Lower leg skin (tissue), 4 donors: Measurements from ENCODE around the gene TCEANC2. TPM values are rescaled to one million over a fixed set of nuclear protein-coding genes. Genes with fewer than 3 reads are reported as not detected.
"Not testable (repeated sequence)": the region's sequence is repeated elsewhere in the genome, so short reads cannot be mapped to it uniquely, and the experiment has no call there.

Experiments
- DNase-seq, 2 donors: peaks; one replicate each; pipeline ENCODE4 v3.0.0-alpha.2; 2019; ENCODE audit warnings: low spot score in 2 of 2
- H3K4me3 ChIP-seq: fragments of 200-600 bp; sonication (generic); 2 replicates; pipeline ENCODE4 v1.5.1; 2017; ENCODE audit warnings: mild to moderate bottlenecking, low read depth; ENCODE audit not compliant: poor library complexity, severe bottlenecking
- POLR2A ChIP-seq, 2 donors: fragments of 450-650 bp; IDR thresholded peaks; one replicate each; pipeline ENCODE4 v1.6.1; 2016 to 2017; ENCODE audit warnings: antibody characterized with exemption in 2 of 2, mild to moderate bottlenecking in 1 of 2, moderate library complexity in 1 of 2
- WGBS, 2 donors: methylation state at CpG; one replicate each; pipeline ENCODE4 v1.1.5; 2018; 5-methylcytosine and 5-hydroxymethylcytosine counted together
- intact Hi-C: fragments of 100-400 bp; cut with DNase I; formaldehyde crosslinking; loops from one replicate; pipeline ENCODE4 v1.15.0; 2023; ENCODE audit warnings: low total_unique reads
- total RNA-seq, 4 donors: library from RNA; depleted of rRNA; stranded (reverse); fragments of >200 nt; gene quantifications; one replicate each; pipeline ENCODE4 v1.1.0, GENCODE V29; 2016
- TF ChIP-seq, protein P1 (sequence below), 3 donors: fragments of 450-650 bp; IDR thresholded peaks; one replicate each; pipeline ENCODE4 v1.5.1; 2016; ENCODE audit warnings: antibody characterized with exemption in 3 of 3, mild to moderate bottlenecking in 3 of 3, moderate library complexity in 2 of 3

The TCEANC2 gene
- total RNA-seq, 4 donors from 2014 or later = 3.1 to 4.3 (median 3.8) TPM

DNA sequence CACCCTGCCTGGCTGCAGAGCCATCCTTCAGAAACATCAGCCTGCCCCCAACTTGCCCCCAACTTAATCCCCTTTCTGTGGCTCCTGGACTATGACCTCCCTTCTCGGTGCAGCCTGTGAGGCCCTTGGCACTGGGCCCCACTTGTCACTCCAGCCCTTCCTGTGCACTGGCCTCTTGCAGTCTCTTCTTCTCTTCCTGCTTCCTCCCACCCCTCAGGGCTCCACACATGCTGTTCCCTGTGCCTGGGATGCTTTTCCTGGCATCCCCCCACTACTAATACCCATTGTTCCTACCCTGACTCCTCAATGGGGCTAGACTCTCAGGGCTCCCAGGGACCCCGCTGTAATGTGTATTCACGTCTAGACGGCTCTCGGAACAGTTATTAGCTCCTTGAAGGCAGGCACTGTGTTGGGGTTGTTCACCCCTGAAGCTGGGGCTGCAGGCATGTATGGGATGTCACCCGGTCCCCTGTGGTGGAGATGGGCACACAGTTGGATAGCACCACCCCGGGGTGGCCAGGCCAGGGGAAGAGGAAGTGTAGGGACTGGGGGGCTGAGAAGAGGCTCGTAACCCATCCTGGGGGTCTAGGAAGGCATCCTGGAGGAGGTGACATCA is 39.9 kb upstream of the TCEANC2 start:
- intact Hi-C loops = no loop called here
- WGBS, 2 donors = 85 to 89% methylated on average over 8 of the region's 8 CpGs
- DNase-seq = no peak
- H3K4me3 ChIP-seq = no peak overlapping the region
- TF ChIP-seq, protein P1, sequence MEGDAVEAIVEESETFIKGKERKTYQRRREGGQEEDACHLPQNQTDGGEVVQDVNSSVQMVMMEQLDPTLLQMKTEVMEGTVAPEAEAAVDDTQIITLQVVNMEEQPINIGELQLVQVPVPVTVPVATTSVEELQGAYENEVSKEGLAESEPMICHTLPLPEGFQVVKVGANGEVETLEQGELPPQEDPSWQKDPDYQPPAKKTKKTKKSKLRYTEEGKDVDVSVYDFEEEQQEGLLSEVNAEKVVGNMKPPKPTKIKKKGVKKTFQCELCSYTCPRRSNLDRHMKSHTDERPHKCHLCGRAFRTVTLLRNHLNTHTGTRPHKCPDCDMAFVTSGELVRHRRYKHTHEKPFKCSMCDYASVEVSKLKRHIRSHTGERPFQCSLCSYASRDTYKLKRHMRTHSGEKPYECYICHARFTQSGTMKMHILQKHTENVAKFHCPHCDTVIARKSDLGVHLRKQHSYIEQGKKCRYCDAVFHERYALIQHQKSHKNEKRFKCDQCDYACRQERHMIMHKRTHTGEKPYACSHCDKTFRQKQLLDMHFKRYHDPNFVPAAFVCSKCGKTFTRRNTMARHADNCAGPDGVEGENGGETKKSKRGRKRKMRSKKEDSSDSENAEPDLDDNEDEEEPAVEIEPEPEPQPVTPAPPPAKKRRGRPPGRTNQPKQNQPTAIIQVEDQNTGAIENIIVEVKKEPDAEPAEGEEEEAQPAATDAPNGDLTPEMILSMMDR (IDR thresholded peaks at IDR 0.05) = no peak
- no peak for TF ChIP-seq POLR2A (IDR thresholded peaks at IDR 0.05)

DNA sequence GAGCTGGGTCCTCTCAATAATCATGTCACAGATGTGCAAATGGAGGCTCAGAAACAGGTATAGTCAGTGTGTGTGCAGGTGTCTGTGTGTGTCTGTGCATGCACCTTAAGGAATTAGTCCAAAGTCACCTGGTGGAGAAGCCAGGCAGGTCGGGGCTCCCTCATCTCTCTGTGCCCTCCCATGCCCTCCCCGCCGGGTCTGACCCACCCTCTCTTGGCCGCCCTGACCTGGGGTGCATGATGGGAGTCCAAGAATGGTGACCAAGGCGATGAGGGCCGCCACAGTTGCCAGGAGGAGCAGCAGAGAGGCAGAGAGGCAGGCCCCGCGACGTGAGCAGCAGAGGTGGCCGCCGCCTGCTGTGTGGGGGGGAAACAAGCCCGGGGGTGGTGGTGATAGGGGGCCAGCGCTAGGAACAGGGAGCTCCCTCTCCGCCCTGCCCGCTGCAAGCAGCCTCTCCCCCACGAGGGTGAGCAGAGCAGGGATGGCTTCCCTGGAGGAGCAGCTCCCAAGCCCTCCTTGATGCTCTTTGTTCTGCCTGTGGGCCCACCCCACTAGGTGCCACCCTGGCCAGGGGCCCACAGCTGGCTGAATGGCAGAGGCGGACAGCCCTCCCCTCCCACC is 39.3 kb upstream of the TCEANC2 start:
- DNase-seq = no peak
- no peak for TF ChIP-seq POLR2A (IDR thresholded peaks at IDR 0.05)
- TF ChIP-seq, protein P1 (IDR thresholded peaks at IDR 0.05) = no peak
- WGBS, 2 donors = 46 to 56% methylated on average over 13 to 16 of the region's 17 CpGs
- intact Hi-C loops = no loop called here
- no peak overlapping the region for H3K4me3 ChIP-seq

DNA sequence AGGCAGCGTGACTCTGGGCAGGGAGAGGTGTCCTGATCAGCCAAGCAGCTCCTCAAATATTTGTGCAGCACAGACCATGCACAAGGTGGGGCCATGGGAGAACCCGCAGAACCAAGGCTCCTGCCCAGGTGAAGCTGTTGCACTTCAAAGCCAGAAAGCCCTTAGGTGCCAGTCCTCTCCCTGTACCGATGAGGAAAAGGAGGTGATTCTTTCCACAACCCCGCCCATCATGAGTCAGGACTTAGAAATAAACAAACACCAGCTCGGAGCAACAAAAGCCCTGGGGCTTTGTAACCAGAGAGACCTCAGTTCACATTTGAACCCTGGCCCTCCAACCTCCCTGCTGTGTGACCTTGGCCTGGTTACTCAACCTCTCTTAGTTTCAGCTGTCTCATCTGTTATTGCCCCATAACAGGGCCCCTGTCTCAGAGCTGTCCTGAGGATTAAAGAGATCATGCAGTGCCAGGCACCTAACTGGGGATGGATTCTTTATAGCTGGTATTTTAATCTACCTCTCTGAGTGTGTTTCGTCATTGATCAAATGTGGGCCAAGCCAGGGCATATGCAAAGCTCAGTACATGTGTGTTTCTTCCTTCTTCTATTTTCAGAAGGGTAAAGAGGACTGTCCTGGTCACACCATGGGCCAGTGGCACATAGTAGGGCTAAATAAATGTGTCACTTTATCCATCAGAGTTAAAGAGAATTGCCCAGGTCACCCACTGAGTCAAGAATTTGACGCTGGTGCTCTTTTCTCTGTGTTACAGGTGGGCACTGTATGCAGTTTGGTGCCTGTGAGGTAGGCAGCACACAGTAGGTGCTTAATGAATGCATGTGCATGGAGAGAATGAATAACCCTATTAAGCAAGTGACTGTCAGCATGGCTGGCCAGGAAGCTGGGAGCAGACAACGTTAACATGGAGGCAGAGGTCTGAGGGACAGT is 36.8 kb upstream of the TCEANC2 start:
- no peak for TF ChIP-seq POLR2A (IDR thresholded peaks at IDR 0.05)
- TF ChIP-seq, protein P1 (IDR thresholded peaks at IDR 0.05) = no peak
- intact Hi-C loops = no loop called here
- 49 to 55% methylated on average over 8 of the region's 8 CpGs for WGBS, 2 donors
- H3K4me3 ChIP-seq = no peak overlapping the region
- DNase-seq = peak in 1 of 2 donors; percentile 68

DNA sequence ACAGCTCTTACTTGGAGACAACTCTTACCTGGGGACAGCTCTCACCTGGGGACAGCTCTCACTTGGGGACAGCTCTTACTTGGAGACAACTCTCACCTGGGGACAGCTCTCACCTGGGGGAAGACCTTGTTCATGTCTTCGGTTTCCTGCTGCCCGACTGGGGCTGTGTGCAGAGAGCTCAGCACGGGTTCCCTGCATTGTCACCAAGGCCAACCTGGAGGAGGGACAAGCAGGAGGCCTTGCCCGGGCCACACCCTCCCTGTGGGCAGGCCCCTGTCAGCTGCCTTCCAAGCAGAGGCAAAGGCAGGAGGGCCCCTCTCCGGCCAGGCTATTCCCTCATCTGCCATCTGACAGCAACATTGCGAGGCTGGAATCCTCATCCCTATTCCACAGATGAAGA is 35.4 kb upstream of the TCEANC2 start, which contains the start of gene LDLRAD1:
Gene LDLRAD1 (minus strand): TSS at position 208 of the 400 bp plus-strand sequence. CDS start 74 bp downstream, at position 134.
- WGBS, 2 donors = 41 to 43% methylated on average over 4 to 5 of the region's 6 CpGs
- TF ChIP-seq, protein P1 (IDR thresholded peaks at IDR 0.05) = no peak
- no peak for TF ChIP-seq POLR2A (IDR thresholded peaks at IDR 0.05)
- no peak for DNase-seq
- no peak within 1 kb of the TSS for H3K4me3 ChIP-seq
- intact Hi-C loops = no loop called here

GRCh38 chr1:54018635-54019034 is 34.8 kb upstream of the TCEANC2 start:
- no peak overlapping the region for H3K4me3 ChIP-seq
- DNase-seq = no peak
- TF ChIP-seq POLR2A (IDR thresholded peaks at IDR 0.05) = no peak
- TF ChIP-seq, protein P1 (IDR thresholded peaks at IDR 0.05) = no peak
- intact Hi-C loops = no loop called here
- WGBS, 2 donors = 68 to 80% methylated on average over 5 of the region's 5 CpGs

- 78 to 88% methylated on average over 10 of the region's 10 CpGs for WGBS, 2 donors
- H3K4me3 ChIP-seq, intact Hi-C loops, DNase-seq: not testable (repeated sequence)
Observed at GRCh38 chr1:54019562-54020176, 33.7 kb upstream of the TCEANC2 start.
